Prostate gland (tissue), 2 donors: ENCODE data around the gene DVL3. TPM values are rescaled to one million over a fixed set of nuclear protein-coding genes. Genes with fewer than 3 reads are reported as not detected.
A peak's percentile ranks its signal among the peaks of the same experiment; 100 is the strongest.

ENCODE experiments used
- DNase-seq: peaks from one replicate; pipeline ENCODE4 v3.0.0-alpha.2; 2019; ENCODE audit warnings: low spot score
- H3K27ac ChIP-seq, 2 donors: fragments of 200-600 bp; sonication (generic); 2 replicates each; pipeline ENCODE4 v1.5.1; 2017 to 2019
- H3K27me3 ChIP-seq: fragments of 200-600 bp; sonication (generic); replicated peaks from 2 replicates; pipeline ENCODE4 v1.5.1; 2019; ENCODE audit not compliant: insufficient read depth
- H3K36me3 ChIP-seq, 2 donors: fragments of 200-600 bp; sonication (generic); 1 replicate in 1 of 2; 2 replicates in 1 of 2; pipeline versions ENCODE4 v1.5.1 to v1.8.1; 2017 to 2019
- H3K4me1 ChIP-seq: fragments of 200-600 bp; sonication (generic); replicated peaks from 2 replicates; pipeline ENCODE4 v1.5.1; 2019
- H3K4me3 ChIP-seq, 2 donors: fragments of 200-600 bp; sonication (generic); 2 replicates each; pipeline ENCODE4 v1.5.1; 2017 to 2019
- H3K9me3 ChIP-seq: fragments of 200-600 bp; sonication (generic); 2 replicates; pipeline ENCODE4 v1.5.1; 2017
- CTCF ChIP-seq, 4 experiments: fragments of 200-600 bp in 2 of 4; fragments of 450-650 bp in 2 of 4; sonication (generic) in 2 of 4; IDR thresholded peaks; 1 replicate in 3 of 4; 2 replicates in 1 of 4; pipeline ENCODE4 v1.5.1; 2016 to 2019; ENCODE audit warnings: antibody characterized with exemption in 4 of 4, mild to moderate bottlenecking in 2 of 4, moderate library complexity in 2 of 4
- POLR2A ChIP-seq: fragments of 450-650 bp; IDR thresholded peaks from one replicate; pipeline ENCODE4 v1.6.1; 2016; ENCODE audit warnings: antibody characterized with exemption, mild to moderate bottlenecking
- POLR2AphosphoS5 ChIP-seq: sonication (generic); formaldehyde crosslinking; IDR thresholded peaks from one replicate; pipeline ENCODE4 v1.6.1; 2017; ENCODE audit warnings: antibody characterized with exemption
- WGBS: methylation state at CpG from one replicate; pipeline ENCODE4 v1.1.5; 2018; 5-methylcytosine and 5-hydroxymethylcytosine counted together
- intact Hi-C: fragments of 100-400 bp; cut with DNase I; formaldehyde crosslinking; loops from one replicate; pipeline ENCODE4 v1.14.2; 2022
- total RNA-seq, 2 donors: library from RNA; depleted of rRNA; stranded (reverse); fragments of >200 nt; gene quantifications; one replicate each; pipeline ENCODE4 v1.1.0, GENCODE V29; 2016

The DVL3 gene
- total RNA-seq, 2 donors from 2014 or later, result 61.7 to 95.1 TPM

- no peaks in the 10 kb centered on the region for H3K27me3 ChIP-seq
- H3K27ac ChIP-seq, result peak overlapping the region; percentile 83 to 88
- intact Hi-C loops, result loop anchor here (5.0 kb wide), 1 partner anchor 38 kb away; the partner anchor contains the start of gene EIF2B5
- H3K36me3 ChIP-seq, result peaks cover 7 to 27% of the 10 kb centered on the region in 2 donors
- 13% methylated on average over 8 of the region's 8 CpGs for WGBS
- TF ChIP-seq POLR2AphosphoS5 (no peak), POLR2A (no peak), CTCF (IDR thresholded peaks at IDR 0.05) (no peak)
- H3K9me3 ChIP-seq, result no peaks in the 10 kb centered on the region
- peaks cover 18% of the 10 kb centered on the region for H3K4me1 ChIP-seq
- no peak for DNase-seq
- H3K4me3 ChIP-seq, result peak overlapping the region; percentile 75 to 83
Measured at GRCh38 chr3:184175506-184175905, 20.3 kb downstream of the DVL3 start.

GRCh38 chr3:184175981-184176376 lies 20.8 kb downstream of the DVL3 start:
- TF ChIP-seq POLR2A, result no peak
- no peak for TF ChIP-seq CTCF (IDR thresholded peaks at IDR 0.05)
- TF ChIP-seq POLR2AphosphoS5, result no peak
- WGBS, result 14% methylated on average over 3 of the region's 3 CpGs
- no peaks in the 10 kb centered on the region for H3K9me3 ChIP-seq
- intact Hi-C loops, result loop anchor here (5.0 kb wide), 1 partner anchor 39 kb away; the partner anchor contains the start of gene EIF2B5
- H3K4me1 ChIP-seq, result peaks cover 18% of the 10 kb centered on the region
- H3K27me3 ChIP-seq, result no peaks in the 10 kb centered on the region
- DNase-seq, result no peak
- H3K36me3 ChIP-seq, result peaks cover 12 to 27% of the 10 kb centered on the region in 2 donors
- peak overlapping the region; percentile 75 to 83 for H3K4me3 ChIP-seq
- peak overlapping the region; percentile 83 to 88 for H3K27ac ChIP-seq

GRCh38 chr3:184176377-184177330 lies 21.5 kb downstream of the DVL3 start:
- TF ChIP-seq POLR2AphosphoS5 (no peak), POLR2A (peak; percentile 13), CTCF (IDR thresholded peaks at IDR 0.05) (peak in 1 of 4 experiments; percentile 3)
- H3K27ac ChIP-seq, result peak overlapping the region; percentile 83 to 88
- H3K36me3 ChIP-seq, result peaks cover 19 to 28% of the 10 kb centered on the region in 2 donors
- no peaks in the 10 kb centered on the region for H3K27me3 ChIP-seq
- H3K9me3 ChIP-seq, result no peaks in the 10 kb centered on the region
- intact Hi-C loops, result loop anchor here (5.0 kb wide), 1 partner anchor 39 kb away; the partner anchor contains the start of gene EIF2B5
- H3K4me1 ChIP-seq, result peaks cover 18% of the 10 kb centered on the region
- no peak for DNase-seq
- H3K4me3 ChIP-seq, result peak overlapping the region; percentile 75 to 83
- 25% methylated on average over 19 of the region's 19 CpGs for WGBS

GRCh38 chr3:184177331-184177731 lies 22.2 kb downstream of the DVL3 start:
- TF ChIP-seq CTCF (IDR thresholded peaks at IDR 0.05), result no peak
- no peak for TF ChIP-seq POLR2A
- no peak for TF ChIP-seq POLR2AphosphoS5
- H3K4me3 ChIP-seq, result peak overlapping the region in 1 of 2 donors; percentile 75
- peaks cover 24 to 30% of the 10 kb centered on the region in 2 donors for H3K36me3 ChIP-seq

More at GRCh38 chr3:184177331-184177731, 22.2 kb downstream of the DVL3 start:
- peak overlapping the region; percentile 83 to 88 for H3K27ac ChIP-seq
- 28% methylated on average over 4 of the region's 4 CpGs for WGBS
- peaks cover 18% of the 10 kb centered on the region for H3K4me1 ChIP-seq
- no peaks in the 10 kb centered on the region for H3K27me3 ChIP-seq
- no peaks in the 10 kb centered on the region for H3K9me3 ChIP-seq
- intact Hi-C loops, result loop anchor here (5.0 kb wide), 1 partner anchor 40 kb away; the partner anchor contains the start of gene EIF2B5
- no peak for DNase-seq
